Amygdala (tissue), 56 donors: ENCODE data around the gene ZBTB47.

Source experiments
- DNase-seq, 56 donors: peaks; one replicate each; lab custom pipeline; 2025; lab: John Stamatoyannopoulos, UW

Gene ZBTB47

GRCh38 chr3:42682301-42683070, 29.0 kb downstream of the ZBTB47 start:
- no peak for DNase-seq

GRCh38 chr3:42683875-42684598, 30.5 kb downstream of the ZBTB47 start:
- peak in 40 of 56 donors; percentile 25 to 84 (median 59) for DNase-seq

DNA sequence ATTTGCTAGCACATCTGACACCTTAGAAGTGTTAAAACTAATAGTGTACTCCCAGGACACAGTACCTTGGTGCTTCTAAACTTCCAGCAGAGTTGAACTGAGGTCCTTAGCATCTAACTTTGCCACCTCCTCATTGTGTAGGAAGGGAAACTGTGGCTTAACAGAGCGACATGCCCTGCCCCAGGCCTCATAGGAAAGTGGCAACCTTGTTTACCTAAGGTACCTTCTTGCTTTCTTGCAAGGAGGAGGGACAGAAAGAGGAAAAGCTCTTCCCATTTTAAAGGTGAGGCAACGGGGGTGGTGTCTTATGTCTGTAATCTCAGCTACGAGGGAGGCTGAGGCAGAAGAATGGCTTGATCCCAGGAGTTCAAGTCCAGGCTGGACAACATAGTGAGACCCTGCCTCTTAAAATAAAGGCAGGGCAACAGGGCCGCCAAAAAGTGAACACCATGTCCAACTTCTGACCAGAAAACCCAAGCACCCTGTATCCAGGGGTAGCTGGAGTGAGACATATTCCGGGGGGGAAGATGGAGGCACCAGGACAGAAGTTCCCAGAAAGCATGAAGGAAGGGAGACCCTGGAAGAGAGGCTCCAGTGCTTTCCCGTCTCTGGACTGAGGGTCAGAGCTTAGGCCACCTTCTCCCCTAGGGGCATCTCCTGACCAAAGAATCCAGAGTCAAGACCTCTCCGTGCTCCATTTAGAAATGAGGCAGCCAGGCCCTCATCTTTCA, 31.3 kb downstream of the ZBTB47 start:
- DNase-seq, result no peak

- no peak for DNase-seq
Observed at GRCh38 chr3:42685363-42685881, 31.9 kb downstream of the ZBTB47 start, which contains the start of gene KLHL40. Gene KLHL40, plus strand, starts transcription at chr3:42685537. Its CDS starts 82 bp downstream, at chr3:42685619.

- DNase-seq, result no peak
Observed at GRCh38 chr3:42685891-42686820, 32.7 kb downstream of the ZBTB47 start.

DNA sequence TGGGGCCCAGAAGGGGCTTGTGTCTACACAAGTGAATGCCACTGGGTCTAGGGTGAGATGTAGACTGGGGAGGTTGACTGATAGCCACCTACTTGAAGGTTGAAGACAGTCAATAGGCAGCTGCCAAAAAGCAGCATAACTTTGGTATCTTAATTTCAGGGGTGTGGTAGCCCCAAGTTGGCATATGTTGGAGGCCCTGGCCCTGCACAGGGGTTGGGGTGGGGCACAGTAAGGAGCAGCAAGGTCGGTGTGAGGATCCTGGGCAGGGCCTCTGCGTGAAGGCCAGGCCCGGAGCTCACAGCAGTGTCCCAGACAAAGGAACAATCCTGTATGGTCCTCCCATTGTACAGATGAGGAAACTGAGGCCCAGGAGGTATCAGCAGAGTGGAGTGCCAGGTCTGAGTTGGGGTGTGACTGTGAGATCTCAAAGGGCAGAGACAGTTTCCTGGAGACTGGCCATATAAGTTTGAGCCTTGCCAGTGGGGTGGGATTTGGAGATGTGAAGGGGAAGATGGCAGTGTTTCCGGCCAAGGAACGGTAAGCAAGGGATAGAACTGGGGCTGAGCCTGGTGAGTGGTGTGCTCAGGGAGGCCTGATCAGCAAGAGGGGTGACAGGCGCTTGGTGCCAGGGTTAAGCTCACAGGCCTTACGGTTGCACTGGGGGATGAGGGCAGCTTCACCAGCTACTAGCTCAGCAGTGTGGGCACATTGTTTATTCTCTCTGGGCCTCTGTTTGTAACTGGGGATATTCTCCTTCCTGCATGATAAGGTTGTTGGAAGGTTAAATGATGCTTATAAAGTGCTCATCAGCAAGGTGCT, 33.5 kb downstream of the ZBTB47 start:
- DNase-seq, result no peak

- DNase-seq, result no peak
Observed at GRCh38 chr3:42688016-42688415, 34.5 kb downstream of the ZBTB47 start.

GRCh38 chr3:42688487-42689420, 35.3 kb downstream of the ZBTB47 start:
- DNase-seq, result no peak

- DNase-seq, result no peak
Observed at GRCh38 chr3:42689421-42690014, 36.0 kb downstream of the ZBTB47 start.

DNA sequence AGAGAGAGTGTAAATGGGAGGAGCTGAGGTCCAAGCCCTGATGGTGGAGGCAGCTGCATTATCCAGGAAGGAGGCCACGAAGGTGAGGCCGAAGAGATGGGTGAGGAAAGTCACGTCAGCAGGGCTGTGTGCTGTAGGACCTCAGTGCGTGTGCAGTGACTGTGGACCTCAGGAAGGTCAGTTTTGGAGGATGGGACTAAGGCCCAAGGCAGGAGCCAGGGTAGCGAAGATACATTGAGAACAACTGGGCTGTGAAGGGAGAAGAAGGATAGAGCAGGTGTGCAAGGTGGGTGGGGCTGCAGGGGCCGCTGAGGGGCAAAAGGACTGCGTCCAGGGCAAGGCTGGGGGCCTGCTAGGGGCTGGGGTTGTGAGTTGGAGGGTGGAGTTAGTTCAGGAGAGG, 36.7 kb downstream of the ZBTB47 start:
- DNase-seq, result no peak

- DNase-seq, result peak in 8 of 56 donors; percentile 12 to 41 (median 34)
Observed at GRCh38 chr3:42690766-42691680, 37.5 kb downstream of the ZBTB47 start.

DNA sequence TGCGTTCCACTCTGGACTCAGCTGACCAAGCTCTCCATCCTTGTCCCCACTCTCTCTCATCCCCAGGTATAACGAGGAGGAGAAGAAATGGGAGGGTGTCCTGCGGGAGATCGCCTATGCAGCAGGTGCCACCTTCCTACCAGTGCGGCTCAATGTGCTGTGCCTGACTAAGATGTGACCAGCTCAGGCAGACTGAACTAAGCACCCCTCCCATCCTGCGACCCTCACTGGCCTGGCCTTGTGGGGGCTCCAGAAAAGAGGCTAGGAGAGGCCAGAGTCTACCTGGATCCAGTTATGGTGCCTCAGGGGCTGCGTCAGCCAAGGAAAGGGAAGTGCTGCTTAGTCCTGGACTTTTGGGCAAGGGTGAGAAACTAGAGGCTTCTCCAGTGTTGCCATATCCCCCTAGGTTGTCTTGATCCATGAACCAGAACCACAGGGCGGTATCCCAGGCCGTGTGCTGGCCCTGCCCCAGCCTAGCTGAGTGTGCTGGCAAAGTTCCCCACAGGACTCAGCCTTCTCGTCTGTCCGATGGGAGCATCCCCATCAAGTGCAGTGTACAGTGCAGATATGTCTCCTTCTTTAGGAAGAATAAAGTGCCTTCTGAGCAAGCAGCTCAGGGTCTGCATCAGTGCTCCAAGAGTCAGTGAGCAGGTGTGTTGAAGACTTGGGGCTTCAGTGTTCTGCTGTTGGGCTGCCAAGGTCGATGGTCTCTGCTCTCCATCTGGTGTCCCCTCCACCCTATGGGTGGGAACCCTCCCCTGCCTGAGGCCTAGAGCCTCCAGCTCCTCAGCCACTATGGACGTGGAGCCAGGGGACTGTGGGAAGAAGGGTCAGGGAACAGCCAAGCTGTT, 38.5 kb downstream of the ZBTB47 start:
- DNase-seq, result no peak

- no peak for DNase-seq
Observed at GRCh38 chr3:42692667-42693529, 39.4 kb downstream of the ZBTB47 start.

- no peak for DNase-seq
Observed at GRCh38 chr3:42693530-42693930, 40.0 kb downstream of the ZBTB47 start.
